K562 (cell line): ENCODE measurements around the gene FLVCR2. TPM values are rescaled to one million over a fixed set of nuclear protein-coding genes. Genes with fewer than 3 reads are reported as not detected.

ENCODE experiments used
- ATAC-seq: fragments of 200-7000 bp; cut with Tn5 transposase; 3 replicates; pipeline ENCODE4 v1.9.1; 2020; ENCODE audit warnings: moderate library complexity
- BruUV-seq: library from RNA; stranded (reverse); fragments of 400-500 nt; replicated peaks from 2 replicates; lab custom pipeline; 2021; lab: Mats Ljungman, UMichigan
- CTCF ChIA-PET: fragments of 300-600 bp; formaldehyde crosslinking; extraction: SDS; loops from one replicate; lab custom pipeline; 2021; ENCODE audit warnings: low intra/inter-chr PET ratio; lab: Yijun Ruan, JAX
- POLR2A ChIA-PET: fragments of 300-600, 350-650 bp; sonication (Branson Sonifier 250); formaldehyde crosslinking; extraction: SDS; loops from one replicate; lab custom pipeline; 2021; ENCODE audit warnings: antibody characterized with exemption, inconsistent platforms; lab: Yijun Ruan, JAX
- DNase-seq, 4 experiments: peaks; one replicate each; pipeline versions ENCODE4 v3.0.0 to v3.0.0-alpha.2; 2011 to 2018; ENCODE audit warnings: low spot score in 3 of 4, mixed read lengths in 3 of 4; ENCODE audit errors: extremely low read depth in 1 of 4
- FAIRE-seq: peaks from 2 replicates; lab custom pipeline; 2011; peaks lifted over from hg19 to GRCh38; lab: Jason Lieb, UNC
- H2AFZ ChIP-seq: 2 replicates; pipeline ENCODE4 v1.6.0; 2011; ENCODE audit warnings: low read depth, low read length, control low read depth, inconsistent platforms
- H3K27ac ChIP-seq: fragments of 200-600 bp; 3 replicates; pipeline ENCODE4 v1.8.0; 2011; ENCODE audit warnings: low read depth, mild to moderate bottlenecking, control low read depth, inconsistent platforms, low read length, moderate library complexity, mixed read lengths; ENCODE audit errors: extremely low read depth
- H3K27me3 ChIP-seq, 2 experiments: fragments of 300-600 bp in 1 of 2; 2 replicates in 1 of 2; 3 replicates in 1 of 2; pipeline versions ENCODE4 v1.6.0 to v1.8.0; 2011; ENCODE audit warnings: inconsistent platforms in 2 of 2, low read length in 2 of 2, mild to moderate bottlenecking in 1 of 2, mixed read lengths in 1 of 2, moderate library complexity in 1 of 2; ENCODE audit not compliant: control insufficient read depth in 2 of 2, insufficient read depth in 2 of 2
- H3K36me3 ChIP-seq: fragments of 300-600 bp; 3 replicates; pipeline ENCODE4 v1.8.0; 2011; ENCODE audit warnings: mild to moderate bottlenecking, low read length, inconsistent platforms; ENCODE audit not compliant: control insufficient read depth, insufficient read depth
- H3K4me1 ChIP-seq, 2 experiments: fragments of 200-600 bp in 1 of 2; replicated peaks in 1 of 2; 2 replicates in 1 of 2; 3 replicates in 1 of 2; pipeline versions ENCODE4 v1.5.1 to v1.8.0; 2011; ENCODE audit warnings: inconsistent platforms in 2 of 2, low read length in 2 of 2, mild to moderate bottlenecking in 1 of 2, mixed read lengths in 1 of 2, moderate library complexity in 1 of 2; ENCODE audit not compliant: control insufficient read depth in 2 of 2, insufficient read depth in 2 of 2
- H3K4me2 ChIP-seq: 2 replicates; pipeline ENCODE4 v1.6.1; 2011; ENCODE audit warnings: low read length, control low read depth, inconsistent platforms, mixed read lengths; ENCODE audit not compliant: insufficient read depth
- H3K4me3 ChIP-seq: fragments of 200-600 bp; sonication (generic), shearing (Covaris generic); 2 replicates; pipeline ENCODE4 v1.5.1; 2016; ENCODE audit warnings: control low read depth, inconsistent platforms
- H3K79me2 ChIP-seq: fragments of 200-600 bp; 3 replicates; pipeline ENCODE4 v1.8.0; 2011; ENCODE audit warnings: low read length, inconsistent platforms; ENCODE audit not compliant: control insufficient read depth, insufficient read depth
- H3K9ac ChIP-seq, 2 experiments: 2 replicates each; pipeline versions ENCODE4 v1.6.0 to v1.6.1; 2011; ENCODE audit warnings: low read depth in 2 of 2, low read length in 2 of 2, control low read depth in 1 of 2, inconsistent platforms in 1 of 2, mild to moderate bottlenecking in 1 of 2, mixed read lengths in 1 of 2; ENCODE audit not compliant: insufficient read depth in 1 of 2
- H3K9me1 ChIP-seq: one replicate; pipeline ENCODE4 v1.6.0; 2011; ENCODE audit warnings: inconsistent platforms, mild to moderate bottlenecking, low read length, moderate library complexity; ENCODE audit not compliant: control insufficient read depth, insufficient read depth
- H3K9me3 ChIP-seq: replicated peaks from 2 replicates; pipeline ENCODE4 v1.5.1; 2011; ENCODE audit warnings: low read depth, low read length, inconsistent platforms; ENCODE audit not compliant: control insufficient read depth, insufficient read depth
- H4K20me1 ChIP-seq: replicated peaks from 2 replicates; pipeline ENCODE4 v1.6.1; 2011; ENCODE audit warnings: low read length, inconsistent platforms, mixed read lengths; ENCODE audit not compliant: control insufficient read depth, insufficient read depth
- BCL6 ChIP-seq: fragments of 250-450 bp; sonication (Bioruptor Pico); IDR thresholded peaks from 2 replicates; pipeline ENCODE4 v1.4.0; 2020
- BHLHE40 ChIP-seq: IDR thresholded peaks from 2 replicates; pipeline ENCODE4 v1.6.1; 2011; ENCODE audit warnings: low read length, improper control_type of control experiment
- FOS ChIP-seq: IDR thresholded peaks from 3 replicates; pipeline ENCODE4 v1.6.1; 2011; ENCODE audit not compliant: insufficient read length; ENCODE audit errors: extremely low read depth
- HNRNPL ChIP-seq: fragments of 200-400 bp; formaldehyde crosslinking; IDR thresholded peaks from 2 replicates; pipeline ENCODE4 v1.6.1; 2017; ENCODE audit warnings: low read depth, mild to moderate bottlenecking, low read length
- MTA1 ChIP-seq: fragments of 450-650 bp; IDR thresholded peaks from 2 replicates; pipeline ENCODE4 v1.6.1; 2017; ENCODE audit warnings: borderline replicate concordance
- PTTG1 ChIP-seq: fragments of 450-650 bp; IDR thresholded peaks from 2 replicates; pipeline ENCODE4 v1.6.1; 2016; ENCODE audit warnings: low read depth, mild to moderate bottlenecking, missing genetic modification characterization, missing compliant biosample characterization
- RFX7 ChIP-seq: fragments of 250-450 bp; sonication (Bioruptor Pico); IDR thresholded peaks from 2 replicates; pipeline ENCODE4 v1.5.1; 2021; ENCODE audit warnings: mild to moderate bottlenecking
- RHOXF2B ChIP-seq: fragments of 250-450 bp; sonication (Bioruptor Pico); conservative IDR thresholded peaks from 2 replicates; pipeline ENCODE4 v1.5.1; 2021
- ZNF408 ChIP-seq: fragments of 250-450 bp; sonication (Bioruptor Pico); IDR thresholded peaks from 2 replicates; pipeline ENCODE4 v1.4.0; 2020; ENCODE audit warnings: low read depth, mild to moderate bottlenecking, moderate library complexity
- ZNF507 ChIP-seq: conservative IDR thresholded peaks from 2 replicates; pipeline ENCODE4 v1.6.1; 2017; ENCODE audit warnings: missing genetic modification characterization, missing compliant biosample characterization
- ZZZ3 ChIP-seq: fragments of 450-650 bp; IDR thresholded peaks from 2 replicates; pipeline ENCODE4 v1.6.1; 2016; ENCODE audit warnings: antibody characterized with exemption, mild to moderate bottlenecking, moderate library complexity
- WGBS: fragments of 100-300 bp; shearing (Covaris generic); methylation state at CpG from one replicate; pipeline ENCODE4 v1.1.6; 2016; ENCODE audit warnings: low coverage, mixed read lengths; ENCODE audit not compliant: insufficient coverage; ENCODE audit errors: missing lambda C conversion rate; 5-methylcytosine and 5-hydroxymethylcytosine counted together
- in situ Hi-C: fragments of 300-500 bp; cut with MboI; formaldehyde crosslinking; loops from 4 replicates; pipeline ENCODE4 v1.15.0; 2018; ENCODE audit warnings: inconsistent platforms, mixed read lengths
- intact Hi-C: fragments of 100-400 bp; cut with micrococcal nuclease; formaldehyde crosslinking; loops from 2 replicates; pipeline ENCODE4 v1.14.2; 2022
- polyA plus RNA-seq, 8 experiments: library from polyadenylated mRNA; depleted of rRNA in 4 of 8; stranded (reverse) in 5 of 8; unstranded in 3 of 8; fragments of >200 nt; fragmentation: Nextera tagmentation in 2 of 8; fragmentation: Illumina TruSeq in 1 of 8; extraction: Ambion mirVana in 2 of 8; extraction: Trizol in 1 of 8; gene quantifications; 2 replicates each; pipeline versions ENCODE4 v1.2.1 to v1.2.3, GENCODE V29; 2011 to 2014; ENCODE audit warnings: inconsistent platforms in 1 of 8, missing spikeins in 1 of 8
- total RNA-seq, 7 experiments: library from RNA; depleted of rRNA in 6 of 7; stranded (reverse); fragments of >200 nt in 6 of 7; fragmentation: Illumina TruSeq in 2 of 7; extraction: Trizol in 2 of 7; gene quantifications; 2 replicates each; pipeline versions ENCODE4 v1.2.1 to v1.2.3, GENCODE V29; 2011 to 2021; ENCODE audit warnings: low replicate concordance in 1 of 7
- TF ChIP-seq, protein P1 (sequence below): sonication (generic); formaldehyde crosslinking; IDR thresholded peaks from 2 replicates; pipeline ENCODE4 v1.8.0; 2022; ENCODE audit warnings: missing genetic modification reagents, mild to moderate bottlenecking, moderate library complexity, borderline replicate concordance
- TF ChIP-seq, protein P2 (sequence below): fragments of 250-450 bp; sonication (Bioruptor Pico); IDR thresholded peaks from 2 replicates; pipeline ENCODE4 v1.8.0; 2022; ENCODE audit warnings: moderate library complexity, mild to moderate bottlenecking, inconsistent platforms
- TF ChIP-seq, protein P3 (sequence below): fragments of 250-450 bp; sonication (Bioruptor Pico); IDR thresholded peaks from 2 replicates; pipeline ENCODE4 v1.5.0; 2020; ENCODE audit warnings: mild to moderate bottlenecking, borderline replicate concordance
- TF ChIP-seq, protein P4 (sequence below): fragments of 450-650 bp; IDR thresholded peaks from 2 replicates; pipeline ENCODE4 v1.6.1; 2016
- TF ChIP-seq, protein P5 (sequence below): fragments of 450-650 bp; IDR thresholded peaks from 2 replicates; pipeline ENCODE4 v1.6.1; 2016; ENCODE audit warnings: low read depth, mild to moderate bottlenecking, moderate library complexity

Gene FLVCR2
- total and polyA plus RNA-seq, 9 of the 15 experiments (the other 6 are each of a cell fraction or from before 2014, with no cell fraction given), result 1.5 TPM; not detected in 8

DNA sequence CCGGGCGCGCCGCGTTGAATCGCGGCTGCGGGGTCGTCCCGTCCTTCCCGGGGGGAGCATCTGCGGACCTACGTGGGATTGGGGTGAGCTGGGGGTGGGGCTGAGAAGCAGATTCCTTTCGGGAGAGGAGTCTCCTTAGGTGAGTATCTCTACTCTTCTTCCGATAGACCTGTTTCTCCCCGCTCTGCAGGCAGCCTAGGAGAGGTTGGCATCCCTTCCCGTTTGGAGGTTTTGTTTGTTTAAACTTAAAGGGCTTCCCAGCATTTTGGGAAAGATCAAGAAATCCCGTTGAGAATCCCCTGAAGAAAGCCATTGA is 83.0 kb downstream of the FLVCR2 start (continued):
- TF ChIP-seq RHOXF2B (CRISPR knock-in tag) (no peak), ZNF408 (CRISPR knock-in tag) (no peak)
- TF ChIP-seq, all 486 proteins: peak for 5

DNA sequence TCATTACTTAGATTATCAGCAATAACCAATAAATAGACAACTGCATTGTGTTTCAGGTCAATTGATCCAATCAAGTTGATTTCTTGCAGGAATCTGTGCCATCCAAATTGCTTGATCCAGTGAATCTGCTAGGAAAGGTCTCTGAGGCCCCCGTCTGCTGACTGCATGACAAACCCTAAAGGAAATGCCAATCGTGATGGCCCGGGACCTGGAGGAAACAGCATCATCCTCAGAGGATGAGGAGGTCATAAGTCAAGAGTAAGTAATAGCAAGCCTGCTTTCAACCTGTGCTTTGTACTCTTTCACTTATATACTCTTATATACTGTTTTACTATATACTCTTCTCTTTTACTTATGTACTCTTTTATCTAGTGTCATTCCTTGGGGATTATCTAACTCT is 84.5 kb downstream of the FLVCR2 start:
- no peak for FAIRE-seq
- BruUV-seq, result no TSS peak
- Histone ChIP-seq H3K36me3 (peaks cover 16% of the 10 kb centered on the region; the same call in 2 of the 3 replicates), H3K9ac (no peak overlapping the region), H3K27ac (no peak overlapping the region), H3K4me3 (no peak overlapping the region), H3K27me3 (no peaks in the 10 kb centered on the region), H3K4me2 (no peak overlapping the region), H4K20me1 (no peaks in the 10 kb centered on the region), H3K9me3 (no peaks in the 10 kb centered on the region), H3K79me2 (peaks cover 25% of the 10 kb centered on the region), H3K9me1 (no peaks in the 10 kb centered on the region), H3K4me1 (peaks cover 0 to 4% of the 10 kb centered on the region in 2 experiments; a peak in 4 of 5 replicates), H2AFZ (no peak overlapping the region)
- CTCF ChIA-PET, result no interaction called here
- DNase-seq, result no peak
- ATAC-seq, result no peak
- intact Hi-C loops, result no loop called here
- TF ChIP-seq, protein P1, sequence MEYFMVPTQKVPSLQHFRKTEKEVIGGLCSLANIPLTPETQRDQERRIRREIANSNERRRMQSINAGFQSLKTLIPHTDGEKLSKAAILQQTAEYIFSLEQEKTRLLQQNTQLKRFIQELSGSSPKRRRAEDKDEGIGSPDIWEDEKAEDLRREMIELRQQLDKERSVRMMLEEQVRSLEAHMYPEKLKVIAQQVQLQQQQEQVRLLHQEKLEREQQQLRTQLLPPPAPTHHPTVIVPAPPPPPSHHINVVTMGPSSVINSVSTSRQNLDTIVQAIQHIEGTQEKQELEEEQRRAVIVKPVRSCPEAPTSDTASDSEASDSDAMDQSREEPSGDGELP, result no peak
- TF ChIP-seq ZZZ3, result no peak
- TF ChIP-seq PTTG1 (tag), result no peak
- TF ChIP-seq FOS, result no peak
- TF ChIP-seq BCL6 (CRISPR knock-in tag), result no peak
- TF ChIP-seq BHLHE40, result no peak
- no peak for TF ChIP-seq MTA1
- TF ChIP-seq, protein P2, sequence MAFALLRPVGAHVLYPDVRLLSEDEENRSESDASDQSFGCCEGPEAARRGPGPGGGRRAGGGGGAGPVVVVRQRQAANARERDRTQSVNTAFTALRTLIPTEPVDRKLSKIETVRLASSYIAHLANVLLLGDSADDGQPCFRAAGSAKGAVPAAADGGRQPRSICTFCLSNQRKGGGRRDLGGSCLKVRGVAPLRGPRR, result no peak
- no peak for TF ChIP-seq ZNF507
- TF ChIP-seq, protein P3, sequence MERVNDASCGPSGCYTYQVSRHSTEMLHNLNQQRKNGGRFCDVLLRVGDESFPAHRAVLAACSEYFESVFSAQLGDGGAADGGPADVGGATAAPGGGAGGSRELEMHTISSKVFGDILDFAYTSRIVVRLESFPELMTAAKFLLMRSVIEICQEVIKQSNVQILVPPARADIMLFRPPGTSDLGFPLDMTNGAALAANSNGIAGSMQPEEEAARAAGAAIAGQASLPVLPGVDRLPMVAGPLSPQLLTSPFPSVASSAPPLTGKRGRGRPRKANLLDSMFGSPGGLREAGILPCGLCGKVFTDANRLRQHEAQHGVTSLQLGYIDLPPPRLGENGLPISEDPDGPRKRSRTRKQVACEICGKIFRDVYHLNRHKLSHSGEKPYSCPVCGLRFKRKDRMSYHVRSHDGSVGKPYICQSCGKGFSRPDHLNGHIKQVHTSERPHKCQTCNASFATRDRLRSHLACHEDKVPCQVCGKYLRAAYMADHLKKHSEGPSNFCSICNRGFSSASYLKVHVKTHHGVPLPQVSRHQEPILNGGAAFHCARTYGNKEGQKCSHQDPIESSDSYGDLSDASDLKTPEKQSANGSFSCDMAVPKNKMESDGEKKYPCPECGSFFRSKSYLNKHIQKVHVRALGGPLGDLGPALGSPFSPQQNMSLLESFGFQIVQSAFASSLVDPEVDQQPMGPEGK, result no peak
- no peak for TF ChIP-seq RFX7
- TF ChIP-seq, protein P4, sequence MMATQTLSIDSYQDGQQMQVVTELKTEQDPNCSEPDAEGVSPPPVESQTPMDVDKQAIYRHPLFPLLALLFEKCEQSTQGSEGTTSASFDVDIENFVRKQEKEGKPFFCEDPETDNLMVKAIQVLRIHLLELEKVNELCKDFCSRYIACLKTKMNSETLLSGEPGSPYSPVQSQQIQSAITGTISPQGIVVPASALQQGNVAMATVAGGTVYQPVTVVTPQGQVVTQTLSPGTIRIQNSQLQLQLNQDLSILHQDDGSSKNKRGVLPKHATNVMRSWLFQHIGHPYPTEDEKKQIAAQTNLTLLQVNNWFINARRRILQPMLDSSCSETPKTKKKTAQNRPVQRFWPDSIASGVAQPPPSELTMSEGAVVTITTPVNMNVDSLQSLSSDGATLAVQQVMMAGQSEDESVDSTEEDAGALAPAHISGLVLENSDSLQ, result no peak
- TF ChIP-seq, protein P5, sequence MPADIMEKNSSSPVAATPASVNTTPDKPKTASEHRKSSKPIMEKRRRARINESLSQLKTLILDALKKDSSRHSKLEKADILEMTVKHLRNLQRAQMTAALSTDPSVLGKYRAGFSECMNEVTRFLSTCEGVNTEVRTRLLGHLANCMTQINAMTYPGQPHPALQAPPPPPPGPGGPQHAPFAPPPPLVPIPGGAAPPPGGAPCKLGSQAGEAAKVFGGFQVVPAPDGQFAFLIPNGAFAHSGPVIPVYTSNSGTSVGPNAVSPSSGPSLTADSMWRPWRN, result no peak
- no peak for TF ChIP-seq HNRNPL
- WGBS, result 59% methylated on average over 3 of the region's 3 CpGs
- in situ Hi-C loops, result loop anchor here (25.0 kb wide), 1 partner anchor 526 kb away; the partner anchor contains the start of gene NEK9
- POLR2A ChIA-PET, result no interaction called here
